Occipital lobe (tissue), 2 donors: Measurements from ENCODE around the gene DDR1. TPM values are rescaled to one million over a fixed set of nuclear protein-coding genes. Genes with fewer than 3 reads are reported as not detected.
"Not testable (repeated sequence)": the region's sequence is repeated elsewhere in the genome, so short reads cannot be mapped to it uniquely, and the experiment has no call there.

Source experiments
- DNase-seq: peaks from one replicate; lab custom pipeline; 2025; lab: John Stamatoyannopoulos, UW
- total RNA-seq: library from RNA; depleted of rRNA; stranded (reverse); fragments of >200 nt; gene quantifications from one replicate; pipeline ENCODE4 v1.2.3, GENCODE V29; 2014

The DDR1 gene
- total RNA-seq, 1 donor from 2014 or later: 108 TPM

GRCh38 chr6:30854285-30855040, 29.9 kb upstream of the DDR1 start:
- no peak for DNase-seq

- DNase-seq: no peak
Measured at GRCh38 chr6:30855429-30856075, 28.8 kb upstream of the DDR1 start.

DNA sequence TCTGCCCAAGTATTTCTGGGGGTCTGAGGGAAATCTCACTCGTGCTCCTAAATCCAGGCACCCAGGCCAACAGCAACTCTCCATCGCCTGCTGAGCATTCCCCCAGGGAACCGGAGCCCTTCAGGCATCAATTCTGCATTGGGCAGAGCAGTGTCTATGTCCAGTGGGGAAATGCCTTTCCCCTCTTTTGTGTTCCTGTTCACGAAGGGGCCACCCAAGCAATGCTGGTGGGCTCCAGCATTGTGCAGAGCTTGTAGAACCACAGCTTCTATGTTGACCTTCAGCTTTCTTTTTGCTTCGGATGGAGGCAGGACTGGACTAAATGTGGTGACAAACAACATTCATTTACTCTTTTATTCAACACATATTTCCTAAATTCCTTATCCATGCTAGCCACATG, 27.2 kb upstream of the DDR1 start:
- DNase-seq: no peak

GRCh38 chr6:30857549-30857948, 26.8 kb upstream of the DDR1 start:
- no peak for DNase-seq

GRCh38 chr6:30859726-30860125, 24.6 kb upstream of the DDR1 start:
- DNase-seq: not testable (repeated sequence)

- no peak for DNase-seq
Measured at GRCh38 chr6:30861257-30862048, 22.9 kb upstream of the DDR1 start.

DNA sequence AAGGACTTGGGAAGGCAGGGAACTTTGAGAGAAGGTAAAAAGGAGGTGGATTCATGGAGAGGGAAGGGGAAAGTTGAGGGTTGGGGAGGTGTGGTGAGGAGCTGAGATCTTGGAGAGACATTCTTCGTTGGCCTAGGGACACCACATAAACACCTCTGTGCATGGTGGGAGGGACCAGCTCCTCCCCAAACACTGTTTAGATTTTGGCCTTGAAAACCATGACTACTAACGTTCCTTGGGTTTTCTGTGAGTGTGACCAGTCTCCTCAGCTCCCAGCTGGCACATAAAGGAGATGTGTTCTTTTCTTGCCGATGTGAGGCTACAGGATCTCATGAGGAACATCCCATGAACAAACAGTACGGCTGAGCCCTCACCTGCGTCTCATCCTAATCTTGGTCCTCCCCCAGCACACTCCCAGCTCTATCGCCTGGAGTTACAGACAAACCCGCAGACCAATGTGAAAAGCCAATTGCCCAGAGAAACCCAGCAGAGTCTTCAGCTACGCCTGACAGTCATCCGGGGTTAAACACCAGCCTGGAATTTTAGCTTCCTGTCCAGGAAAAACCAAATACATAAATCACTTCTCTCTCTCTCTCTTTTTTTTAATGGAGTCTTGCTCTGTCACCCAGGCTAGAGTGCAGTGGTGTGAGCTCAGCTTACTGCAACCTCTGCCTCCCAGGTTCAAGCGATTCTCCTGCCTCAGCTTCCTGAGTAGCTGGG, 22.0 kb upstream of the DDR1 start:
- no peak for DNase-seq

DNA sequence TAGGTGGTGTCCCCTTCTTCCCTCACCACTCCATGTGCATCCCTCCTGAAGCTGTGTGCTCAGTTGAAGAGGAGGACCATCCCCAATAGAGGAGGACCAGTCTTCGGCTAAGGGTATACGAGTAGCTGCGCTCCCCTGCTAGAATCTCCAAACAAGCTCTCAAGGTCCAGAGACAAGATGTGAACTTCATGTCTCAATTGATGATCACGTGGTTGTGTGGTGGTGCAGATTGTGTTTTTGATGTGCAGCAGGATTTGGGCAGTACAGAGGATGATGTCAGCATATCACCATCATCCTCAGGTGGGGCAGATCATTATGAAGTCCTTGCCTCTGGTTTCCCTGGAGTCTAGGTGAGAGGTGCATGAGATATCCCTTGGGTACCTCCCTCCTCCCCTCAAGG, 20.0 kb upstream of the DDR1 start:
- no peak for DNase-seq

GRCh38 chr6:30869241-30869749, 15.0 kb upstream of the DDR1 start:
- DNase-seq: not testable (repeated sequence)

DNA sequence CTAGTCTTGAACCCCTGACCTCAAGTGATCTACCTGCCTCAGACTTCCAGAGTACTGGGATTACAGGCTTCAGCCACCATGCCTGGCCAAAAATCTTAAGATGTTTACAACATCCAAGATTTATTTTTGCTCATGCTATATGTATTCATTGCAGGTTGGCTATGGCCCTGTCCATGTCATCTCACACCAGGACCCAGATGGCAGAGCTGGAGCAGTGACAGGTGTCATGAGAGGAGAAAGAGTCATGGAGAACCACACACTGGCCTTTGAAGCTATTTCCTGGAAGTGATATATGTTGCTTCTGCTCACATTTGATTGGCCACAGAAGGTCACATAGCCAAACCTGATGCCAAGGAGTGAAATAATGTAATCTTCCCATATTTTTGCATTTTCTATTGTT, 13.8 kb upstream of the DDR1 start:
- DNase-seq: no peak

GRCh38 chr6:30871592-30872183, 12.6 kb upstream of the DDR1 start:
- DNase-seq: no peak

- DNase-seq: no peak
Measured at GRCh38 chr6:30873137-30873640, 11.1 kb upstream of the DDR1 start.

- DNase-seq: not testable (repeated sequence)
Measured at GRCh38 chr6:30873795-30874194, 10.5 kb upstream of the DDR1 start.

DNA sequence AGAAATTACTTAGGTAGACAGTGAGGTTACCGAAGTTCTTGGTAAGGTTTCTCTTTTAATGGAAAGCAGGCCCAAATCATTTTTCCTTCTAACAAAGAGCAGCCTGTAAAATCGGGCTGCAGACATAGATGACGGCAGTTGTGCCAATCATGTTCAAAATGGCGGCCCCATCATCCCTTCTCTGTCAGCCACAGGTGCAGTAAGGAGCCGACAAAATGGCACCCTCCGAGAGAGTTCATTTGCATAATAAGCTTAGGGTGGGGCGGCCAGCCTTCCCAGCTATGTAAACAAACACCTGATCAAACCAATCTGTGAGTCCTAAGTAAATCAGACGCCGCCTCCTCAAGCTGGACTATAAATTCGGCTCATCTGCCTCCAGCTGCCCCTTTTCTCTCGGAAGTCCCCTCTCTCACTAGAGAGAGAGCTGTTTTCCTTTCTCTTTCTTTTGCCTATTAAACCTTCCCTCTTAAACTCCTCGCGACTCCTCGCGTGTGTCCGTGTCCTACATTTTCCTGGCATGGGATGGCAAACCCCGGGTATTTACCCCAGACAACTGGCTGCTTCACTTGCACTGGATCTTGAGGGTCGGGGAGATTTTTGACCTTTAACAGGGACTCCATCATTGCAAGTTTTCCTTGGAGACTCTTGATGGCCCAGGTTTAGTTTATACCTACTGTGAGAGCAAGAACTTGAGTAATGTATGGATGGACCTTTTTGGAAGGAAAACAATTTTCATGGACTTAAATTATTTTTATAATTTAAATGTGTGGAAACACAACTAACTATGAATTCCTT, 8.9 kb upstream of the DDR1 start:
- no peak for DNase-seq

DNA sequence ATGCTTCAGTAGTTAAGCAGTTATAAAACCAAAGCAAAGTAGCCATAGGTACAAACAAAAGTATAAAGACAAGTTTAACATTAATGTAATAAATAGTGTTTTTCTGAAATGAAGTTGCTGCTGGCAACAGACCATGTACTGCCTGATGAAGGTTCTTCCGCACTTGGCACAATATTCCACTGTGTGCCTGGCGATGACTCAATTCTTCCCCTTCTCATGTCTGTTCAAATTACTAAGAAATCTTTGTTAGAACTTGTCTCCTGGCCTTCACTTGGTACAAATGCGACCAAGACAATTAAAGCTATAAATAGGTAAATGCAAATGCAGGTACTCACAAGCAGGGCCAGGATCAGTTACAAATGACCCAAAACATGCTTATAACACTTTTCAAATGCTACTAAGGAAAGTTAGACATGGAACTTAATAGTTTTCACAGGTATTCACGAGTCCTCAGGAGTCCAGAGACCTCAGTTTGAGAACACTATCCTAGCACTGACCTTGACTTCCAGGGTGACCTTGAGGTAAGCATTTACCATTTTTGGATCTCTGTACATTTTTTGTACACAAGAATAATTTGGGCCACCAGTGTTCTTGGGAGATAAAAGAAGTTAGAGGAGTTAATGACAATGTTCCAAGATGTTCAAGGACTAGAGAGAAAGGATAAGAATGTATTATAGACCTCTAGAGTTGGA, 8.1 kb upstream of the DDR1 start:
- DNase-seq: no peak

- peak; percentile 73 for DNase-seq
Measured at GRCh38 chr6:30877419-30878262, 6.7 kb upstream of the DDR1 start.

- DNase-seq: no peak
Measured at GRCh38 chr6:30879684-30880427, 4.5 kb upstream of the DDR1 start.
